Putamen (tissue), 1 donor: ENCODE data around the gene RAMACL.
"Not testable (repeated sequence)": the region's sequence is repeated elsewhere in the genome, so short reads cannot be mapped to it uniquely, and the experiment has no call there.

Source experiments
- DNase-seq: peaks from one replicate; pipeline ENCODE4 v3.0.0-alpha.2; 2016; ENCODE audit warnings: low spot score

Gene RAMACL

DNA sequence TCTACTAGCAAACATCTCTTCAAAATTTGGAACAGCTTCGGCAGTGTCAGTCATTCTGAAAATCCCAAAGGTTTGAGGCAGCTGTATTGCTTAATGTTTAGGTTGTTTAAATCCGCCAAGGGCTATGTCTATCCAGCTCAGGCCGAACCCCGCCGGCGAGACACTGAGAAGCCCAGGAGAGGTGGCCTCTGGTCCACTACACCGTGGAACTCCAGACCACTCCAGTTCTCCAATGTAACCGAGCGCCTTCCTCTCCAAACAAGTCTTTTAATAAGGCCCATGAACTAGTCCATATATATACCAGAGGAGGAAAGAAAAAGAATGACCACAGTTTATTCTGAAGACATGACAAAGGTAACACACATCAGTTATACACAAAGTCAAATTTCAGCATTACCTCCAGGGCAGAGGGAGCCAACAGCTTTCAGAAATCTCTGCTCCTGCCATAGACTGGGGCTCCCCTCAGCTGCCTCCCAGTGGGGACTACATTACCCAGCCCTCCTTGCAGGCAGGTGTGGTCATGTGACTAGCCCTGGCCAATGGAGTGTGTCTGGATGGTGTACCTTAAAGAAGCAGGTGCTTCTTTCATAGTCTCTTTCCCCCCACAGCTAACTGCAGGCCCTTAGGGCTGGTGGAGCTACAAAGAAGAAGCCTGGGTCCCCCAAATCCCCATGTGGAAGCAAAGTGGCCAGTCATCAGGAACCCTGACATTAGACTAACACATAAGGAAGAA, at the start of gene RAMACL:
RAMACL (minus strand) TSS at position 255 of the 733 bp plus-strand sequence; CDS start at position 54, 201 bp downstream.
- DNase-seq, result peak; percentile 52

DNA sequence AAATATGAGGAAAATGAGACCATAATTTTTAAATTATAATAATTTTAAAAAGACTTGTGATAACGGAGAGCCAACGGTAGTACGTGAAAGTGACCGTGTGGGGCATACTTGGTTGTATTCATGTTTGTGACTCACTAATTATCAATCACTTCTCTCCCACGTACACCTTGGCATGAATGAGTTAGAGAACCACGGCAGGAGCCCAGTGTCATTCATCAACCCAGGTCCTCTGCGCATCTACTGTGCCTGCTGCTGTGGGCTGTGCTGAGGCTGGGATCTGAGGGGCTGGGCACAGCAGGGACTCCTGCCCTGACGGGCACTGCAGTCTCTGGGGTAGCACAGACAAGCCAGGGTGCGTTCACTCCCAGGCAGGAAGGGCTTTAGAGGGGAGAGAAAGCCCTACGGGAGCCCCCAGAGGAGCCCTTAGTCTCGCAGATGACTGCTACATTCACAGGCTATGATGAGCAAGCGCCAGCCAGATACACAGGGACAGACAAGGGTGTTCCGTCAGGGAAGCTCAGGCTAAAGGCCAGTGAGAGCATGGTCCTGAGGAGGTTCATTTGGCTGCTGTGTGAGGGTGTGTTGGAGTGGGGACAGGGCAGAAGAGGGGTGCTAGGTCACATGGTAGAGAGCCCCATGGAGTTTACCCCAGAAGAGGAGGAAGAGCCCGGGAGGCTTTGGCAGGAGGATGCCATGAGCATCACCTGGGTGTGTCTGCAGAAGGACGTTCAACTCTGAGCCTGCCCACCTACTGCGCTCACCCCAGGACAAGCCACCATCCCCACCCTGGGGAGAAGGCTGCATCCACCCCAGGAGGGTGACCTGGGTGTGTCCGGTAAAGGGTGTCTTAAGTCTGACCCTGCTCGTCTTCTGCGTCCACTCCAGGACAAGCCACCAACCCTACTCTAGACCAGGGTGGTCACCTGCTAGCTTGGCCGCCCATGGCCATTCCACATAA, 48.8 kb upstream of the RAMACL start:
- DNase-seq, result no peak

DNA sequence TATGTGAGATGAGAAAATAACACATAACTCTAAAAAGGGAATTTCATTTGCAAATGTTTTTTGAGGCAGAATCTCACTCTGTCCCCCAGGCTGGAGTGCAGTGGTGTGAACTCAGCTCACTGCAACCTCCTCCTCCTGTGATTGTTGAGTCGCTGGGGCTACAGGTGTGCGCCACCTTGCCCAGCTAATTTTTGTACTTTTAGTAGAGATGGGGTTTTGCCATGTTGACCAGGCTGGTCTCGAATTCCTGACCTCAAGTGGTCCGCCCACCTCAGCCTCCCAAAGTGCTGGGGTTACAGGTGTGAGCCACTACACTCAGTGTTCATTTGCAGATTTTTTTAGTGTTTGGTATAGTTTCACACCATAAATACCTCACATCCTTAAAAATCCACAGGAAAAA, 48.1 kb upstream of the RAMACL start:
- DNase-seq, result not testable (repeated sequence)

DNA sequence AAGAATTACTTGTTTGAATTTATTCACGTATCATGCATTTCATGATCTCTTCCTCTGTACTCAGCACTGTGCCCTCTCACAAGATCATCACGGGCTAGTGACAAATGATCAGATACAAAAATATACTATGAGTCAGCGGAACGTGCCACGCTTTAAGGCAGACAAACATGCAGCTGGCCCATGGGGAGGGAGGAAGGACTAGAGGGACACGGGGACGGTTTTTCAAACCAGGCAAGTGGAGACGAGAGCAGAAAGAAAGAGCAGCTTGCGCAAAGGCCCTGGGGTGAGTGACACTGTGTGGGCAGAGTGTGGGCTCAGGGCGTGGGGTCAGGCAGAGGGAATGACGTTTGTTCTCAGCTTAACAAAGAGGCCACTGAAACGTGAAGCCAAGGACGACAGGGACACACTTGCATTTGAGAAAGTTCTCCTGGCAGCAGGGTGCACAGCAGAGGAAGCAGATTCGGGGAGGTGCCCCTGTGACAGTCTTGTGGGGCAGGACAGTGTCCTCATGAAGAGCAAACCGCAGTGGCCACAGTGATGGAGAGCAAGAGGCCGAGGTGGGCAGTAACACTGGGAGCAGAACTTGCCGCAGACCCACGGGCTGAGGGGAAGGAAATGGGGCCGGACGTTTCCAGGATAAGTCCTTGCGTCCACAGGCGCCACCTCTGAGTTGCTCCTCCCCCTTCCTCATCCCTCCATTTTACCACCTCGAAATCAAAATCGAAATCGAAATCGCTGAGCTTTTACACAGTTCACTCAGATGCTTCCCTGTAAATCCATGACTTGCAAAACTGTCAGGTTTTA, 47.5 kb upstream of the RAMACL start:
- DNase-seq, result no peak

DNA sequence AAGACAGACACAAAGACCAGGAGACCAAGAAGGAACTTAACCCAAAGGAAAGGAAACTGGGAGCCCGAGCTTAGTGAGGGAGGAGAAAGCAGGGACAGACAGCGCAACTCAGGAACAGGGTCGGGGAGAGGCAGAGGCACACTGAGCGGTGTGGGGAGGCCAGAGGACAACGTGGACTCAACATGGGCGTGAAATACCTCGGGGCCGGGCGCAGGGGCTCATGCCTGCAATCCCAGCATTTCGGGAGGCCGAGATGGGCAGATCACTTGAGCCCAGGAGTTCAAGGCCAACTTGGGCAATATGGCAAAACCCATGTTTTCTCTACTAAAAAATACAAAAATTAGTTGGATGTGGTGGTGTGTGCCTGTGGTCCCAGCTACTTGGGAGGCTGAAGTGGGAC, 46.3 kb upstream of the RAMACL start:
- DNase-seq, result no peak

DNA sequence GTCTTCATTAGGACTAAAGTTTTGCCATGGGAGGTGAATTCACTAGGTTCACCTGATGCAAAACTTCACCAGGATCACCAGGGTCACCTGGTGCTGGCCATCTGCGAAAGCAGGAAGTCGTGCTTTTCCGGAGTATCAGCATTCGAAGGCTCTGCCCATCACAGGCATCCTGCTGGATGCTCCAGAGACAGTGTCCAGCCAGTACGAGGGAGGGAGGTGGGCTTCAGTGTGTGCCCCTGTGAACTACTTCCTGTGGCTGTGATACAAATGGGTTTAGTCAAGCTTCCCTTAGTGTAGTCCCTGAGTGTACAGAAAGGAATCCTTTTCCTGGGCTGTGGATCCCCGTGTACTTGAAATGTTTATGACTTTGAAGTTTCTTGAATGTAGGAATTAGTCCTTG, 44.0 kb upstream of the RAMACL start:
- DNase-seq, result no peak

DNA sequence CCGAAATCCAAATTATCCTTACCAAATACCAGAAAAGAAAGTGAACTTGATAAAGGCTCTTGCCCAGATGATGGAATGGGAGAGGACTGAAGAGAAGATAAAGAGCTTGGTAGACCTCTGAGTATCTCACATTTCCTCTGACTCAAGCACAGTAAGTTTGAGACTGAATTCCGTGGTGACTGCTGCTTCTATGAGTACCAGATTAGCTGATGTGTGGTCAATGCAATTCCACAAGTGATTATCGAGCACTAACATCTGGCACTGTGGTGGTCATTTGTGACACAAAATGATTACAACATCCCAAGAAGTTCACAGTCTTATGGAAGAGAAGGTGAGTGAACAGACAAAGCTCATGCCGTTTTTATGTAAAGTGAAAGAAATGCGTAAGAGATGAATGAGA, 43.1 kb upstream of the RAMACL start:
- DNase-seq, result no peak

DNA sequence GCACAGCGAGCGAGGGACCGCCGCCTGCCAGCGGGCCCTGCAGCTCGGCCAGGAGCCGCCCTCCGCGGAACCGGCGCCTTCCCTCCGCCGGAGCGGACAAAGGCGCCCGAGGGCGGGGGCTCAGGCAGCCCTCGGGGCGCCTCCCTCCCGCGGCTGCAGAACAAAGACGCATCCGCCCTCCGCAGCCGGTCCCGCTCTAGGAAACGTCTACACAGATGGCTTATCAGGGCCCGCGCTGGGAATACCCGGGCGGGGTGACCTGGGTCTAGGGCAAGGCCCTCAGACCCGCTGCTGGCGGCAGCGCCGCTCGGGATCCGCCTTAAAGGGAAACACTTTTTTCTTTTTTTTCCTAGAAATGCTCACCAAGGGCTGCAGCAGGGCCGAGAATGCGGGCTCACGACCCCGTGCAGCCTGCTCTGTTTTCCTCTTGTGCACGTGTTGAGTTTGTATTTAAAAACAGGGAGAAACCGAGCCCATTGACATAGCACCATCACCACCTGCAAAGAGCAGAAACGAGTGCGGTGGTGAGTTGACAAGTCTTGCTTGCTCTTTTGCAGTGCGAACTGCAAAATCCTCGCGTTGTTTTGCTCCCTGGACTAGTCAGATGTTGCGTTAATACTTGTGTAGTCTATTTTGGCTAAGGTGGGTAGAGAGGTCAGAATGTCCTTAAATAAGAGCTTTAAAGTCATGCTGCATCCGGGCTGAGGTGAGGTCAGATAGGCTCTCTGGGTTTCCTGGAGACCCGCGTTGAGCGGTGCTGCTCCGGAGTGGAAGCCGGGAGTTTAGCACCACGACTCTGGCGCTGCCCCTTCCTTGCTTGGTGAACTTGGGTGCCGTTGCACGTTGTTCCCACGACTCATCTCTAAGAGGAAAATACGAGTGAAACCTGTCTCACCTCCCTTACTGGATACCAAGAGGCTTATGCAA, 41.7 kb upstream of the RAMACL start:
- peak; percentile 72 for DNase-seq

DNA sequence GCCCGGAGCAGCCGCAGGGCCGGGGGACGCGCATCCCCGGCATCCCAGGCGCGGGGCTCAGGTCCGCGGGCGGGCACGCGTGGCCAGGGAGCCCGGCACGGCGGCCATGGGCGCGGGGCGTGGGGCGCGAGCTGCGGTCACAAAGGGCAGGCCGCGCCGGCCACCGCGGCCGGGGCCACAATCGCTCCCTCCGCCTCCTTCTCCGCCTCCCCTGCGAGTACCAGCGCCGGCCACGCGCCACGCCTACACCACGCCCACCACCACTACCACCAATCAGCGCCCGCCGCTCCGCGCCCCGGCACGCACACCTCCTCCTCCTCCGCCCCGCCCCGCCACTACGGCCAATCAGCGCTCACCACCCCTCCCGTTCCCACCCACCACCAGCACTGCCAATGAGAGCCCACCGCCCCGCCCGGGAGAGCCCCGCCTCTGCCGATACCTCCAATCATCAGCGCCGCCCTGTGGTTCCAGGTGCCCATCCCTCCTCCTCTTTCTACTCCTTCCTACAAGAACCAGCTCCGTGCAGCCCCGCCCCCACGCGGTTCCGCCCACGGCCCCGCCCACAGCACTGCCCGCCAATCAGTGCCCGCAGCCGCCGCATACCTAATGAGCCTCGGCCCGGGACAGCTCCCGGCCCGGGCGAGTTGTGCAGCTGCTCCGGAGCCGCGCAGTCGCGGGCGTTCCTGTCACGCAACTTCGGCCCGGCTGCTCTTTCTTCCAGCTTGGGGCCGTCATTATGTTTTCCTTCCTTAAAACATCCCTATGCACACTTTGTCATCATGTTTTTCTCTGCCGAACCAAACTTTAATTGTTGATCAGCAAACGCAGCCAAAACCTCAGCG, 40.8 kb upstream of the RAMACL start, which contains the start of gene RPS6KA2:
RPS6KA2 (minus strand) TSS at position 219 of the 842 bp plus-strand sequence. CDS start 232 bp downstream, outside the sequence.
- DNase-seq, result peak; percentile 100

DNA sequence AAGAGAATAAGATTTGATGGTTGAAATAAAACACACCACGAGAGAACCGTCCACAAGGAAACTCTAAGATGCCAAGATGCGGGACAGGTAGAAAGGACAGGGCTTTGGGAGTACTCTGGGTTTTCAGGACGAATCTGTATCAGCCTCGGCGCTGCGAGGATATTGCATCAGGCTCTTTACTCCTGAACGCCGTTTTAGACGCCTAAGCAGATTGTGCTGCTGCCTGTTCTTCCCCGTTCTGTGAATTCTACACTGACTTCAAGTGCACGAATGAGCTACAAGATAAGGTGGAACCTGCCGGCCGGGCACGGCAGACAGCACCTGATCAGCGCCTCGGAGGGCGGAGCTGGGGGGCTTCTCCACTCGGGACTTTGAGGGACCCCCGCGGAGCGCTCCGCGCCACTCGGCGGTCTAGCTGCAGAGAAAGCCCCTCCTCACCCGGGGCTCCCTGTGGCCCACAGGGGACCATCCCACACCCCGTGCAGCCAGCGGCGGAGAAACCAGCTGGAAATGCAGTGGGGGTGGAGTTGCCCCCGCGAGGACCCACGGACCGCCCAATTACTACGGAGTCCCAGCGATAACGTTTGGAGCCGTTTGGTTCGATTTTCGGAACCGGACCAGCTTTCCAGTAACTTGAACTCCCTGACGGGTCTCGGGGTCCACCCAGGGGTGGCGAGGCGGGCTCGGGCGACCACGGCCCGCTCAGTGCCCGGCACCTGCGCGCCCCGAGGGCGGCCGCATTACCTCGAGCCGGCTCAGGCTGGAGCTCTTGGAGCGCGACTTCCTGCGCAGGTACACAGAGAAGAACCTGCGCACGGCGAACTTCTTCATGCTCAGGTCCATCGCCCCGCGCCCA, 39.9 kb upstream of the RAMACL start:
- DNase-seq, result peak; percentile 39

DNA sequence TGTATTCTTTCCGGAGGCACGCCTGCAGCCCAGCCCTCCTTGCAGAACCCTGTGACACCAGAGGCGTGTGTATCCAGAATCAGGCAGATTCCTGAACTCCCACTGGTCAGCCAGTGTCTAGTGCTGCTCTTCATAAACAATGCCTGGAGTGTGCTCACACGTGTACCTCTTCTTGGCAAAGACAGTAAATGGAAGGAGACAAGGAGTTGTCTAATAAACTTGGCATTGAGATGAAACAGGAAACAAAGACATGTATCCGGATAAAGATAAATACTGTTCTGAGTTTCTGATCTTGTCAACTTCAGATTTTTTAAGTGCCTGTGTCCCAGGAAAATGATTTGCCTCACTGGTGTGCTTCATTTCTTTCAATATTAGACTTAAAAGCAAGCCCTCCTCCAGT, 38.9 kb upstream of the RAMACL start:
- no peak for DNase-seq

DNA sequence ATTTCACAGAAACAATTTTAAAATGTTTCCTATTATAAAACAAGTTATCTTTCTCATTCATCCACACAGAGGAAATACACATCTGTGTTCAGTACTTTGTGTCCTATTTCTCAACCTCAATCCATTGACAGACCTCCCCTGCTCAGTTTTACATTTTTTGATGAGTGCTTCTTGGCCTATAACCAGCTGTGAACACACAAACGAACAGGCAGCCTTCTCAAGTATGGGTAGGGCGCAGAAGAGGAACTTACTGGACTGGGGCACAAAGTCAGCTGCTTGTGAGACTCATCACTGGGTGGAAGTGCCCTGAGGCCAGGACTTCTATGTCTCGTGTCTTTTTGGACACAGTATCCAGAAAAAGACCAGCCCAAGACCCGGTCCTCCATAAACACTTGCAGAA, 37.8 kb upstream of the RAMACL start:
- no peak for DNase-seq

DNA sequence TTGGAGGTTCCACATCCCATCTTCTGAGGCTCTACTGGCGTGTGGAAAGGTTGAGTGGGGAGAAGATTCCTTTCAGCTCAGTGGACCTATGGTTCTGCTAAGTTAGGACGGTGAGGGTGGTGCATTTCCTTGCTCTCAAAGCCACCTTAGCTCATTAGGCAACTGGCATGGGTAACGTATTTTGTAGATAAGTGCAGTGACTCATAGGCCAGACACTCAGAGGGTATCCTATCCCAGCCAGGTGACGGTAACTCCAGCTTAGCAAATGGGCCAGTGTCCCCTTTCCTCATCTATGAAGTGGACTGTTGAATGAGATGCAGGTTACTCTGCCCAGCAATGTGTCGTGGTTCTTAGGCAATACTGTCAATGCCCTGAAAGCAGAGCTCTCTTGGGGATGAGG, 36.8 kb upstream of the RAMACL start:
- DNase-seq, result no peak

DNA sequence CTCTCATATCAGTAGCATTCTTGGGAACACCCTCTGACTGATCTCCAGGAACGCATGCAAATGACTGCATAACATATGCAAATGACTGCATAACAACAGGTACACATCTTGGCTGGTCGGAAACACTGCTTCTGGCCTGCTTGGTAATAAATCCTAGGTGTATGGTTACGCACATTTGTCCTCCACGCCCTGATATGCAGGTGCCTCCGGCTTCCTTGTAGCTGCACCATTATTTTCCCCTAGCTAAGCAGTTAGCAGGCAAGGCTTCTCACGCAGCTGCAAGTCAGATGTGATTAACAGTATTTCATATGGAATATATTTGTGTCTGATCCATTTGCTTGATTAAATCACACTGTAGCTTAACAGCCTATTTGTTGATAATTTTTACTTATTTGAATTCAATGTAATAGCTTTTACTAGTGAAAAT, 34.6 kb upstream of the RAMACL start:
- no peak for DNase-seq

DNA sequence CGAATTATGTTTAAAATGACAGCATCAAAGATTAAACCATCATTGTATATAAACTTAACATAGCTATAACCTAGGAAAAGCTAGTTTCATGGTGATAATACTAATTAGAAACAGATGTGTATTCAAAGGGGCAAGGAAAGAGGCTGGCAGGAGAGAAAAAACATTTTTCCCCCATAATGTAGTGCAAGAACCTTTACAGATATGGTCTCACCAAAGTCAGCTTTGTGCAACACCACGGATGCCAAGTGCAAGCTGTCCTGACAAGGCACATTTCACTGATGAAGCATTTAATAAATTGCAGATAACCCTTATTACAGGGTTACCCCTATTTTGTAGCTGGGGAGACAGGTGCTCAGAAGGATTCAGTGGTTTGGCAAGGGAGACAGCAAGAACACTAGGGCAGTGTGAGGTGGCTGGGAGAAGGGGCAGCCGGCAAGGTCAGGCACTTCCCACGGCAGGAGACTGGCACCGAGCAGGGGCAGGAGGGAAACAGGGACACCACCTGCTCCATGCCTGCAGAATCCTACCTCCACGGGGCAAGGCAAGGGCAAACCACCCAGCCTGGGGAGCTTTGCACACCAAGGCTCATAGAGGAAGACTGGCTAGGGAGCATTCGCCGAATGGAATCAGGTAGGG, 34.1 kb upstream of the RAMACL start:
- DNase-seq, result no peak

DNA sequence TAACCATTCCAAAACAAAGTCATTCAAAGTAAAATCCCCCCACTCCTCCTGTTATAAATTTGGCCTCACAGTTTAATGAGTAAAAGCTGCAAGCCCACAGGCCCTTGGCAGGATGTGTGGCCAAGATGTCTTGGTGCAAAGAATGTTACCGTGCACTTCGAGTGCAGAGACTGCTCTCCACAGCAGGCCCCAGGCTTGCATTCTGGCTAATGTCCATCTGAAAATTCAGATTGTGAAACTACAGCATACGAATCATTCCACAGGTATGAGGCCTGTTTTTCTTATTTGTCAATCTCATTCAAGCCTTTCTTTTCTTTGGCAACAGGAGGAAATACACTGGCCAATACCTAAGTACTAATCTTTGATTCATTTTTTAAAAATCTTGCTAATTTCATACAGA, 33.4 kb upstream of the RAMACL start:
- no peak for DNase-seq

DNA sequence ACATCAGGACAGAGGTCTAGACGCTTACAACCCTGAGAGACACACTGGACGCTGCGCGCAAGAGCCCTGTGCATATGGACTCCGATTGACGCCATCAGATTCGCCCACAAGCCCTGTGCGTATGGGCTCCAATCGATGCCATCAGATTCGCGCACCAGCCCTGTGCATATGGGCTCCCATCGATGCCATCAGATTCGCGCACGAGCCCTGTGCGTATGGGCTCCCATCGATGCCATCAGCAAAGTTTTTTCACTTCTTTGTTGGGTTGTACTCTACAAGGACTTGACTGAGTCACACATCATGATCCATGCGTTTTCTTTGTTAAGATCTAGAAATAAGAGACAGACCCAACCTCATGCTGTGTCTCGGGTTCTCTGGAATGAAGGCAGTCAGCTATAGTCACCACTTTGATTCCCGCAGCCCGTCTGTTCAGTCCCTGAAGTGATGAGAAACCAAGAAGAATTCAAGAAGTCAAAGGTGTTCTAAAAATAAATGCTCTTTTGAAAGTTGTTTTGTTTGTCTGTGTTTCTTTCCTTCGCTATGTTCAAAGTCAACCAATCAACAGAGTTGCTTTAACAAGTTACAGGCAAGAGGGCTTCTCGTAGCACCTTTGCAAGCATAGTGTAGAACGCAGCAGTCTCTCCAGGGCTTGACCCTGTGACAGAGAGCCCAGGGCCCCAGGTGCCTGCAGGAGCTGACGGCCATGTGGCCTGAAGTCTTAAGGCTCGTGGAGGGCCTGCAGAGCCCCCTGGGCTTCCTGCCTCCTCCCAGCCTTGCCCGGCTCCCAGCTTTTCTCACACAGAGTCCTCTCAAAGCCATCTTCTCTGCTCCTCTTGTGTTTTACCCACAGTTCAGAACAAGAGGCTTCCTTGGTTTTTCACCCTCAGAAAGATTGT, 32.6 kb upstream of the RAMACL start:
- DNase-seq, result no peak

DNA sequence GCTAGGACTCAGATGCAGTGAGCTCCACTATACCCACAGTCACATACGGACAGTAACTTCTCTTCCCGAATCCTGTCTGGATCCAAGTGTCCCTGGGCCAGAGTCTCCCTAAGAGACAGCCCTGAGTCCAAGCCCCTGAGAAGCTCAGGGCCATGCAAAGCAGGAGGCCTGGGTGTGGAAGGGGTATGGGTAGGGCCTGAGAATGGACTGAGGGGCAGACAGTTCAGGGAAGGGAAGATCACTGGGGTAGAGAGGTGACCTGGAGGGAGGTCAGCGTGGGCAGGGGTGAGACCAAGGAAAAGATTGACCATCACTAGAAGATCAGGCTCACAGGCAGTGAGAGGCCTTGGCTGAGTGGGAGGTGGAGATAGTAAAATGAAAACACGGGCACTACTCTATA, 31.8 kb upstream of the RAMACL start:
- DNase-seq, result no peak
